SHP77 (cell line): ENCODE results near the gene NLGN1.
"Not testable (repeated sequence)": the region's sequence is repeated elsewhere in the genome, so short reads cannot be mapped to it uniquely, and the experiment has no call there.

ENCODE experiments used
- DNase-seq, 2 experiments: peaks; one replicate each; lab custom pipeline; 2025; lab: John Stamatoyannopoulos, UW

Gene NLGN1

DNA sequence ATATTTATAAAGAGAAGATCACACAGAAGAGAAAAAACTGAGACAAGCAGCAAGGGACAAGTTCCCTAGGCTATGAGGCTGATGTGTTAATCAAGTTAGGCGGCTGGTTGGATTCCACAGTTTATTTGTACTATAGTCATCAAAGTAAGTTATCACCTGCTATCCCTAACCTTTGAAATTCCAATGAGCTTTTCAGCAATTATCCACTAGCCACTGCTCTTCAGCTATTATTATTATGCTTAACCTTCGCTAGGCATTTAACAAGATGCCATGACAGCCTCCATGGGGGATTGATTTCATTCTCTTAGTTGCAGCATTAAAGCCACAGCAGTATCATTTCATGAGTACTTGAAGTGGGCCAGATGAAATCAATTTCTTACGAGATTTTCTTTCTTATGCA lies 762.1 kb downstream of the NLGN1 start:
- no peak for DNase-seq

DNA sequence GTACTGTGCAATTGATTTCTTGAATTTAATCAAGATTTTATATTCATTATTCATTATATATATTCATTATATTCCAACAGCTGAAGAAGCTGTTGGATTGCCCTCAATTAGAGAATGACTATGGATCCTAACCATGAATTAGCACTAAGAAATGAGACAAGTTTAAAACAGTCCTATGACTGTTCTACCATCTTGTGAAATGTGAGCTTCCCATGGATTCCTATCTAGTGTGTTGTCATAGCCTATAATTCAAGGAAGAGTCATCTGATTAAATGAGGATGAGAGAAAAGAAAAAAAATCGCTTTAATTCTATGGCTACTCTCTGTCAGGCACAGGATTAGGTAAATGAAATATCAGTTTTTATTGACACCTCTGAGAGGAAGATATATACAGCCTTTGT lies 765.0 kb downstream of the NLGN1 start:
- DNase-seq = no peak

DNA sequence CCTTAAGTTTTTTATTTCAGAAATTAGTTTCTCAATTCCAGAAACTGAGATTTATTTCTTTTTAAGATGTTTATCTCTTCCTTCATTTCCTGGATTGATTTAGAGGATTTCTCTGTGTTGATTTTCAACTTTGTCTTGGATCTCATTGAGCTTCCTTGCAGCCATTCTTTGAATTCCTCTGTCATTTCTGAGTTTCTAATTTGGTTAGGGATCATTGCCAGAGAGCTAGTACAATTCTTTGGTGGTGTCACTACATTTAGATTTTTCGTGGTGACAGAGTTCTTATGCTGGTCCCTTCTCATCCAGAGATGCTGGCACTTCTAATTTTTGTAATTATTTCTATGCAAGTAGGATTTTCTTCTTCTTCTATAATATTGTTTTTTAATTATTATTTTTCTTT lies 770.5 kb downstream of the NLGN1 start:
- DNase-seq = no peak

DNA sequence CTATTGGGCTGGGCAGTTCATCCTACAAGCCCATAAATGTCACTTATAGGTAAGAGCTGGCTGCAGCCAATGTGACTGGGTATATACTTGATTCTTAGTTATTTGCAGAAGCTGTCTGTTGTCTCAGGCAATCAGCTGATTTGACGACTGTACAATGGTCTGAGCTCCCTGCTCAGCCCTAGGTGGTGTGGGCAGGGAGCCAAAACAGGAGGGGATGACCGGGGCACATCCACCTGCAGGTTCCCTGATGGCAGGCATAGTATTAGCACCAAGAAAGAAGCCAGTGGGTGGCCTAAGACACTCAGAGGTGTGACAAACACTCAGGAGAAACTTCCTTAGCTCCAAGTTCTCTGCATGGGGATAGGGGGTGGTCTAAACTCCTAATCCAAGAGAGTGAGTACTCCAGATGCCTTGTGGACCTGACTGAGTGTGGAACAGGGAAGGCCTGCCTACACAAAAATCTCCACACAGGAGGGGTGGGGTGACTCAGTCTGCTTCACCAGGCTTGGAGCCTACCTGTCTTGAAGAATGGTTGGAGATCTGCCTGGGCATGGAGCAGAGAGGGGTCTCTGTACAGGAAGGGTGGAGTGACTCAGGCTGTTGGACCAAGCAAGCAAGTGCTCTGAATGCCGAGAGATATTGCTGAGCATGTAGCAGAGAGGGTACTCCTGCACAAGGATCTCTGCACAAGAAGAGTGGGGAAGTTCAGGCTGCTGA lies 771.2 kb downstream of the NLGN1 start:
- peak; percentile 65 to 68 for DNase-seq

DNA sequence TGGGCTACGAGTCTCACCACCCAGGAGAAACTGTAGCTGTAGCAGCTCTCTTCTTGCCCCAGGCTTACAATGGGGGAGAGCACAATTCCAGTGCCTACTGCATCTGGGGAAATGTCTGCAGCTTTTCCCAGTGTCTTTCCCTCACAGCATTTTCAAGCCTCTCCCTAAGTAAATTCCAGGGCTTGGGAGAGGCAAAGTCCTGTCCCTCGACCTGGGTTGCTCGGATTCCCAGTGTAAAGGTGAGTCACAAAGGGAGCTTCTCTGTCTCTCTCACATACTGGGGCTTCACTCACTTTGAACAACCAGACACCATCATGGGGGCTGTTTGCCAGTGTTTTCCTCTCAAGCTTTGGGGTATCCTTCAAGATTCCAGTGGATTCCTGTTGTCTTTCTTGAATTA lies 772.2 kb downstream of the NLGN1 start:
- DNase-seq = no peak

DNA sequence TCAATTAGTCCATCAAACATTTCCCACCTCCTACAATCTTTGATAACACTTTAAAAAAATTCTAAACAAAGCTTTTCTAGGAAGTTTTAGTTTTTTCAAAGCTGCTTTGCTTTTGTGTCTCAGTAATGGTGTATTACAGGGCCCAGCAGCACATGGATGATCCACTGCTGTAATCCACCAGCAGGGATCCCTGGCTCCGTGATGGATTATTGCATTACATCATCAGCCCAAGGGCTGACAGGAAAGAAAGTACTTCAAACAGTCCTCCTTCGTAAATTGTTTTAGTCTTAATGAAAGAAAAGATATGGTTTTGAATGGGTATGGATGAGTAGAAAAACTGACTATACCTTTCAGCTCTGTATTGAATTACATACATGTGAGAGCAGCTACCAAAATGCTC lies 772.7 kb downstream of the NLGN1 start:
- DNase-seq = peak in 1 of 2 experiments; percentile 11

DNA sequence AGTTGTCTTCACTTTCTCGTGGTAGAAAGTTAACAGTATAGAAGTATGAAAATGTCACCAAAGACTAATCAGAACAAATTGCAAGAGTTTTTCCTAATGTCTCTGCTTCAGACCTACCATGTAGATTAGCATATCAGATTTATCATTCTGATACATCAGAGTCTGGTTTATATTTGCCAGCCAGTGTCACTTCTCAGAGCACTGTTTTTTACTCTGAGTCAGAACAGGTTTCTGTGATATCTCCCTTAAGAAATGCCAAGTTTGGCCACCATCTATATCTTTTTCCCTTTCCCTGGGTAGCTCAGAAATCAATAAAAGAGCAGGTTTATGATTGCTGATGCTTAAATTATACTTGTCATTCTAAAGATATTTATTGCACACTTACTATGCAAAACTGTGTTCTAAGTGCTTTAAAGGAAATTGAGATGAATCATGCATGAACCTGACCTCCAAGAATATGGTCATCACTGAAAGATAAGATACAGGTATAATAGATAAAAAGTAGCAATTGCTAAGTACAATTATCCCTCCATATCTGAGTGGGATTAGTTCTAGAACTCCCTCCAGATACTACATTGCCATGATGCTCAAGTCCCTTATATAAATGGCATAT lies 788.9 kb downstream of the NLGN1 start:
- DNase-seq = no peak

DNA sequence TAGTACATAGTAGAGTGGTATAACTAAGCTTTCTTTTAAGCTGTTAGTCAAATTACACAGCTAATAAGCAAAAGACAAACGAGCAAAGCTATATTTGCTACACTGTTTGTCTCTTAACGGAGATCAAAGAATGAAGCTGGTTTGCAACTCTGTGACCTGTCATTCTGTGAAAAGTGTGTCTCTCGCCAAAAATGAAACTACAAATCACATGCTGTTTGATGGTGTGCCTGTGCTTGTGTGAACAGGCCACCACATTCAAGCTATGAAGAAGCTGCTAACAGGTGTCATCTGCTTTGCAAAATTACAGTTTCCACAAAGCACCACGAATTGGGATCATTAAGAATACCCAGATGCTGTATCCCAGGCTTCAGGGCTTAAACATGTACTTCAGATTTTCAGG lies 793.8 kb downstream of the NLGN1 start:
- no peak for DNase-seq

DNA sequence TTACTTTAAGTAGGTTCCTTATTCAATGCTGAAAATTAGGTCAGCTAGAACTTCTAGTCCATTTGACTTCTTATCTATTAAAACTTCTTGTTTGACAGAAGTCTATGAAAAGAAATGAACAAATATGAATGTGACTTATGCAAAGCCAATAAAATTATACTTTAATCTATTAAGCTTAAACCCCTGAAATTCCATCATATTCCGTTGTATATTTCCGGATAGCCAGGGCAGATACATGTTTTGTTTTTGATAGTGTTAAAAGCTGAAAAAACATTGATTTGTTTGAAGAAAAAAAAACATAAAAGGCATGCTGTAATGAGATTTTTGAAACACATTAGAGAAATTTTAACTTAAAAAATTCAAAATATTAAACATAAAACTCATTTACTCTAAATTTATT lies 794.4 kb downstream of the NLGN1 start:
- DNase-seq = no peak

DNA sequence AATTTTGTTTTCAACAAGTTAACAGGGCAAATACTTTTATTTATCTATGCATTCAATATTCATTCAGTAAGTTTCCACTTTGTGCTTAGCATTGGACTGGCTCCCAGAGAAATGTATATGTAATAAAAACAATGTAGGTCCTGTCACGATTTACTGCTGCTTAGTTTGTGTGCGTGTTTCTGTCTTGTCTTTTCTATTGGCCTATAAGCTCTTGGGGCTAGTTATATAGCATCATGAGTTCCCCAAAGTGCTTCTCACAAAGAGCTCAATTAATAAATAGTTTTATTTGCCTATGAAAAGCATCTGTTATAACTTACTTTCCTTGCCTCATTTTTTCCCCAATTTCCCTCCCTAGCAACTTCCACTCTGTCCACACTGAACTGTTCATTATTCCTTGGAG lies 794.9 kb downstream of the NLGN1 start:
- no peak for DNase-seq

DNA sequence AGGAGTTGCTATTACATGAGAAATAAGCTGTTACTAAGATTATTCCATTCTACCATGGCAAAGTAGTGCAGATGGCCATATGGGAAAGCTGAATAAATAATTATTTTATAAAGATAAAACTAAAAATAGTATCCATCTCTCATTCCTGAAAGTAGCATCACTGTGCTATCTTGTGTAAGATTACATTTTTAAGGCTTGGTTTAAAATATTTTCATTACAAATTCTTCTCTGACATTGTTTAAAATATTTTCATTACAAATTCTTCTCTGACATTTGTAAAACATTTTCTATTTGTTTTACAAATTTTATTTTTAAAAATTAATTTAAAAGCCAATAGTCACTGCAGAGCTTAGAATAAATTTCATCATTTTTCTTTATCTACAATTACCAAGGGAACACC lies 796.1 kb downstream of the NLGN1 start:
- DNase-seq = no peak

DNA sequence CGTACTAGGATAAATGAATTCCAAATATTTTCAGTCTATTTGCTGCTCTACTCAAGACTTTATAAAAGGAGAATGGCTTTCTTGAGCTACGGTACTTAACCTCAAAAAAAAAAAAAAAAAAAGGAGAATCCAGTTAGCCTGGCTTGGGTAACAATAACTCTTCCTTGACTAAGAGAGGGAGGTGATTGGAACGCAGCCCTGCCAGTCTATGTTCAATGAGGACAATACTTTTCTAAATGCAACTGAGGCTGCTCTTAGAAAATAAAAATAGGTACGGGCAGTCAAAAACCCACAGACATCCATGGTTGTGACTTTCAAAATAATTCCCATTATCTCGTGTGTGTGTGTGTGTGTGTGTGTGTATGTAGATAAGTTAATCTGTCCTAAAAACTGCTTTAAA lies 799.9 kb downstream of the NLGN1 start:
- DNase-seq = no peak

DNA sequence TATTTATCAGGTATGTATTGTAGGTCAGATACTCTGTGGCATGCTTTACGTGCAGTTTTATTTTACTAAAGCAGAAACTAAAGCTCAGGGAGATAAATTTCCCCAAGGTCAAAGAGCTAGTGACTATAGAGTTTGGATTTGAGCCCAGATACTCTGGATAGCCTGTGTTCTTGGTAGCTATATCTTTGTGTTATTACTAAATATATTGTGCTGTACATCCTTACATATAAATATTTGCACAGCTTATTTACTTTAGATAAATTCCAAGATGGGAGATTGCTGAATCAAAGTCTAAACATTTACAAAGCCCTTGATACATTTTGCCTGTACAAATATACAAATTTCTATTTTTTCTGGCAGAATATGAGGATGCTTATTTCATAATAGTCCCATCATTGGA lies 800.7 kb downstream of the NLGN1 start:
- DNase-seq = no peak

DNA sequence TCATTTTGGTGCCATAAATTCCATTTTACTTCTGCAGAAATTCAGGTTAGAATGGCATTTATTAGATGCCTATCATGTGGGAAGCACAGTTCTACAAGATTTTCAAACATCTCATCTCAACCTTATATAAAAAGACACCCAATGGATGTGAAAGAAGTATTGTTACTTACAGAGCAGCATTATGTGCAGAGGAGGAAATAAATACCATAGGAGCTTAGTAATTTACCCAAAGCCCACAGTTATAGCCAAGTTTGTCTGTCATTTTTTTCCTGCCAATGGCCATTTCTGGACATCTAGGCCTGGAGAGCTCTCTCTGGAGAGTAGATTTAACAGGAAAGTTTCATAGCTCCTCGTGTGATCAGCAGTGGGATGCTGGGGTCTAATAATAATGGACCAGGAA lies 802.2 kb downstream of the NLGN1 start:
- no peak for DNase-seq

DNA sequence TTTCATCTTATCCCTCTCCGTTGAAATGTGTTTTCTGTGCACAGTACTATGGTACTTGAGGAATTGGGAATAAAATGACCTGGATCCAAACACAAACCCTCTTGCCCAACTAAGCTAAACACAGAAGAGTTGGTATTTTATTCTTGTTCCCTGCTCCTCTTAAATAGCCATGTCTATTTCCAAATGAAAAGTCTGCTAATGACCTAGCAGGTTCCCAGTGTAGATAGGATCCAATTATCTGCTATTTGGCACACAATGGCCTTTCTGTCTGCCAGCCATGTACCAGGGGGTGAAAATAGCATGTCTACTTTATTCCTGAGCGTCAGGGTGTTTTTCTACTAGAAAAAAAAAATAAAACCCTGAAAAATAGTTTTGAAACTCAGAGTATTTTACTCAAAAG lies 804.6 kb downstream of the NLGN1 start:
- DNase-seq = no peak

DNA sequence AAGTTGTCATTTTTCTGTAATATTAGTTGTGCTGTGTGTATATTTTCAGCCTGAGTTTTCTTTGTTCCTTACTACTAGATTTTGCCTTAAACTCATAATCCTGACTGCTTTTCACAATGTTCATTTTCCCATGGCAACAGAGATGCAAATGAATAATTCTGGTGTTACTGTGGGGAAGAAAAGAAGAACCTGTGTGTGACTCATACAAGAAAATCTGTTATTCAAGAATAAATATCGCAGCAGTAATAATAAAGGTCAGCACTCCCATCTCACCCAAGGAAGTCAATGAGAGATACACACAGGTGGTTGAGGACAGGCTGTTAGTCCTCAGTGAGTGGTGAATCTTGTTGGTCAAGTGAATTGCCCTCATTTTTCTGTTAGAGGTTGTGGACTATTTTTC lies 805.0 kb downstream of the NLGN1 start:
- no peak for DNase-seq

DNA sequence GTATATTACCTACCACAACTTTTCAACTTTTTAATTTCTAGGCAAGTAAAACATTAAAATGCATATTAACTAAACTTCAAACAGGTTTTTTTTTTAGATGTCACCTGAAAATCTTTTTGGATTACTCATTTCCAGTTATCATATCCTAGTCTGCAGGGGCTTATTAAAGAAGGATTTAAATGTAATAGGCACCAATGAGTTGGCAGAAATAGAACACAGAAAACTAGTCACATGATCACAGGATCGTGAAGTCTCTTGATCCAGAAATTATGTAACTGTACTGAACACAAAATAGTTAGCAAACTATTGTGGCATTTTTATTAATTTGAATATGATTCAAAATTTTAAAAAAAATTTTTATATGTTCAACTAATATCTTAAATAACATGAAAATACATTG lies 807.2 kb downstream of the NLGN1 start:
- no peak for DNase-seq

DNA sequence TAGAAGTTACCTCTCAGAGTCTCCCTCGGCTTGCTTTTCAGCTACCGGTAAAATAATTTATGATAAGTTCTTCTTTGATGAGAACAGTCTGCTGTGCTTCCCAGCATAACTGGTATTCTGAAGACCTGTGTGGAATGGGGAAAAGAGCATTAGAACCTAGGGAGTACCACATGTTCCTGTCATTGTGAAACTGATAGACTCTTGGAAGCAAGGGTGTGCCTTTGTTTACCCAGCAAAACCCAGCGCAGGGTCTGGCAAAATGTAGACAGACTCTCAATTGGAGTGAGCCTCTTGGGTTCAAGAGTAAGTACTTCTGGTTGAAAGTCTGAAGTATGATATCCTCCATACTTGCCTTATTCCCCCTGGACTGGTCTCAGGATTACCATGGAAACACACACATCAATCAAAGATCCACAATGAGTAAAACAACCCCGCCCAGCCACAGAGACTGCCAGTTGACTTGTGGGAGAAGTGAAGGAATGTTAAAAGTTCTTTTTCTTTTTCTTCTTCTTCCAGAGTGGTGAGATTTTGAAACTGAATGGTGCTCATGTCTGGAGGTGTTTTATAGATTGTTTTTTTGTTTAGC lies 809.2 kb downstream of the NLGN1 start:
- DNase-seq = no peak

DNA sequence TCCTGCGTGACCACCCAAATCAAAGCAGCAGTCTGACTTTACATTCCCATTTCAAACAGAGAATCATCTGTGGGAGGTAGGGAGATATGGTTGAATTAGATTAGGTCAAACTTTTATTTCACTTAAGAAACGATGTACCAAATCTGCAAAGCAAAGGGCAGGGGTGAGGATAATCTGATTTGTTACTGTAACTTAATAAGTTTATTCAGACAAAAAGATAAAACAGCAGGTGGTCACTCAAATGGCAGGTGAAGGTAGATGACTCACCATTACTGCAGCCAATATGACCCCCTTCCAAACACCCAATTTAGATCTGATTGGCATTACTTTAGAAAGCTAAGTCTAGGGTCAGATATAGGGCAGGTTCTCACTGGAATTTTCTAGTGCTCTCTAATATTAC lies 810.6 kb downstream of the NLGN1 start:
- no peak for DNase-seq

DNA sequence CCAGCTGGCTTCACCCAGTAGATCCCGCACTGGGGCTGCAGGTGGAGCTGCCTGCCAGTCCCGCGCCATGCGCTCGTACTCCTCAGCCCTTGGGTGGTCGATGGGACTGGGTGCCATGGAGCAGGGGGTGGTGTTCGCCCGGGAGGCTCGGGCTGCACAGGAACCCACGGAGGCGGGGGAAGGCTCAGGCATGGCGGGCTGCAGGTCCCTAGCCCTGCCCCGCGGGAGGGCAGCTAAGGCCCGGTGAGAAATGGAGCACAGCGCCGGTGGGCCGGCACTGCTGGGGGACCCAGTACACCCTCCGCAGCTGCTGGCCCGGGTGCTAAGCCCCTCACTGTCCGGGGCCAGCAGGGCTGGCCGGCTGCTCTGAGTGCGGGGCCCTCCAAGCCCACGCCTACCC lies 814.4 kb downstream of the NLGN1 start:
- DNase-seq = not testable (repeated sequence)

DNA sequence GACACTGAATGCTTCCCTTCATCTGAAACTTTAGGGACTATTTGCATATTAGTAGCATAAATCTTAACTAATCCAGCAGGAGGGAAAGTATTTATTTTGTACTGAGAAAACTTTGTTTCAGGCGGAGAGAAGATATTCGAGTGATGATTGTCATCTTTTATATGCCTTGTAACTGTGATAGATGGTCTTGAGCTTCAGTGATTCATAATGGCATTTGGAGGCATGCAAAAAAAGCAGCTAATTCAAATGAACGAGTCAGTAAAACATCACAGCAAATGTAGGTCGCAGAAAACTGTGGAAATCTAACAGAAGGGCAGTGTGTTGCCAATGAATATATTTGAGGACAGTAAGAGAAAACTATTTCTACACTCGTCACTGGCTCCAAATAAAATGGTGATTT lies 817.9 kb downstream of the NLGN1 start:
- no peak for DNase-seq

DNA sequence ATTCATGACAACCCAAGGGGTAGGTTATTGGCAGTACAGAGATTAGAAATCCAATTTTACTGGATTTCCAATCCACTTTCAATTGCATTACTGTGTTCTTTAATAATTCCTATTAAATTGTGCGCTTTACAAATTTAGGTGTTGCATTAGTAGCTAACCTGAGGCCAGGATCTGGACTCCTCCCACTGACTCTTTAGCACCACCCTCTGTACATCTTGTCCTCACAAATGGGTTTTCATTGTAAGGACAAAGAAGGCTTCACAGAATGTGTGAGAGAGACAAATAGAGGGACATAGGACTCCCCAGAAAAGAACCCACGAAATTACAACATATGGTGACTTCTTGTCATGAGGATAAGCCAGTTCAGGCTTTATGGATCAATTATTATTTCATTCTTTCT lies 818.5 kb downstream of the NLGN1 start:
- no peak for DNase-seq

DNA sequence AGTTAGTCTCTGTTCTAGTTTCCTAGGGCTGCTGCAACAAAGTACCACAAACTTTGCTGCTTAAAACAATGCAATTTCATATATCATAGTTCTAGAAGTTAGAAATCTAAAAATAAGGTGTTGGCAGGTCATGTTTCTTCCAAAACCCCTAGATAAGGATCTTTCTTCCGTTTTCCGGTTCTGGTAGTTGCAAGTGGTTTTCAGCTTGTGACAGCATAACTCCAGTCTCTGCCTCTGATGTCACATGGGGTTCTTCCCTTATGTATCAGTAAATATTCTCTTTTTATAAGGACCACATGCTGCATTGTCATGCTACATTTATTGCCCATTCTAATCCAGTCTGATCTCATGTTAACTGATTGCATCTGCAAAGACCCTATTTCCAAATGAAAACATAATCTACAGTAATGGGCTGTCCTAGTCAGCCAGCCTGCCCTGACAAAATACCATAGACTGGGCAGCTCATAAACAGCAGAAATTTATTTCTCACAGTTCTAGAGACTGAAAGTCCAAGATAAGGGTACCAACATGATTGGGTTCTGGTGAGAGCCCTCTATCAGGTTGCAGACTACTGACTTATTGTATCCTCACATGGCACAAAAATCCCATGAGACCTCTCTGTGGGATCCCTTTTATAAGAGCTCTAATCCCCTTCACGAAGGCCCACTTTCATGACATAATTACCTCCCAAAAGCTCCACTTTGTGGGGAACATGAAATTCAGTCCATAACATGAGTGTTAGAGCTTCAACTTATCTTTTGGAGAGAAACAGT lies 819.6 kb downstream of the NLGN1 start:
- DNase-seq = no peak
